Naive thymus-derived CD4-positive, alpha-beta T cell (primary cell): Measurements from ENCODE around the gene ARSD. TPM values are rescaled to one million over a fixed set of nuclear protein-coding genes. Genes with fewer than 3 reads are reported as not detected.
"Not testable (repeated sequence)": the region's sequence is repeated elsewhere in the genome, so short reads cannot be mapped to it uniquely, and the experiment has no call there.

ENCODE experiments used
- ATAC-seq: fragments of 150-1000 bp; cut with Tn5 transposase; 2 replicates; pipeline ENCODE4 v1.10.0; 2021; ENCODE audit warnings: mild to moderate bottlenecking, moderate library complexity
- CTCF ChIA-PET: fragments of 350-600 bp; sonication (Branson Sonifier 250); formaldehyde crosslinking; loops from one replicate; lab custom pipeline; 2021; ENCODE audit warnings: antibody characterized with exemption; lab: Charles Lee
- POLR2A ChIA-PET: fragments of 350-600 bp; sonication (Branson Sonifier 250); formaldehyde crosslinking; loops from one replicate; lab custom pipeline; 2021; ENCODE audit warnings: antibody characterized with exemption, inconsistent platforms; lab: Charles Lee
- DNase-seq, 9 donors: peaks; one replicate each; pipeline versions ENCODE4 v3.0.0 to v3.0.0-alpha.2; 2020 to 2022; ENCODE audit warnings: mixed read lengths in 1 of 9
- H3K27ac ChIP-seq: one replicate; pipeline ENCODE4 v1.7.0; 2013; ENCODE audit warnings: mild to moderate bottlenecking, low read depth, low read length, moderate library complexity
- H3K27me3 ChIP-seq, 2 donors: one replicate each; pipeline ENCODE4 v1.7.0; 2013; ENCODE audit warnings: low read length in 2 of 2, mild to moderate bottlenecking in 2 of 2, moderate library complexity in 2 of 2; ENCODE audit not compliant: control insufficient read depth in 2 of 2, insufficient read depth in 2 of 2
- H3K36me3 ChIP-seq, 3 experiments: 1 replicate in 2 of 3; 2 replicates in 1 of 3; pipeline ENCODE4 v1.7.0; 2013; ENCODE audit warnings: low read length in 3 of 3, mild to moderate bottlenecking in 3 of 3, moderate library complexity in 1 of 3; ENCODE audit not compliant: insufficient read depth in 3 of 3, control insufficient read depth in 2 of 3
- H3K4me1 ChIP-seq, 2 donors: one replicate each; pipeline ENCODE4 v1.7.0; 2013; ENCODE audit warnings: low read length in 2 of 2, mild to moderate bottlenecking in 2 of 2, moderate library complexity in 1 of 2; ENCODE audit not compliant: control insufficient read depth in 2 of 2, insufficient read depth in 2 of 2
- H3K4me3 ChIP-seq: 2 replicates; pipeline ENCODE4 v1.7.0; 2013; ENCODE audit warnings: mild to moderate bottlenecking, low read length
- H3K9me3 ChIP-seq, 3 experiments: 1 replicate in 2 of 3; 2 replicates in 1 of 3; pipeline ENCODE4 v1.7.0; 2013; ENCODE audit warnings: low read length in 3 of 3; ENCODE audit not compliant: control insufficient read depth in 2 of 3
- H3K27ac Mint-ChIP-seq, 9 donors: one replicate each; pipeline ENCODE4 v1.8.0; 2020 to 2022; ENCODE audit warnings: mixed read lengths in 9 of 9, mild to moderate bottlenecking in 8 of 9, moderate library complexity in 5 of 9, inconsistent platforms in 2 of 9
- H3K27me3 Mint-ChIP-seq, 5 donors: one replicate each; pipeline ENCODE4 v1.8.0; 2021 to 2022; ENCODE audit warnings: mixed read lengths in 5 of 5, mild to moderate bottlenecking in 1 of 5
- H3K36me3 Mint-ChIP-seq, 5 donors: one replicate each; pipeline ENCODE4 v1.8.0; 2020 to 2022; ENCODE audit warnings: mixed read lengths in 5 of 5, mild to moderate bottlenecking in 3 of 5, inconsistent platforms in 1 of 5
- H3K4me1 Mint-ChIP-seq, 7 donors: one replicate each; pipeline ENCODE4 v1.8.0; 2020 to 2022; ENCODE audit warnings: mixed read lengths in 7 of 7, mild to moderate bottlenecking in 3 of 7, inconsistent platforms in 1 of 7
- H3K4me3 Mint-ChIP-seq, 10 donors: one replicate each; pipeline ENCODE4 v1.8.0; 2020 to 2022; ENCODE audit warnings: mild to moderate bottlenecking in 10 of 10, mixed read lengths in 10 of 10, moderate library complexity in 6 of 10, inconsistent platforms in 2 of 10
- H3K9me3 Mint-ChIP-seq, 11 donors: one replicate each; pipeline ENCODE4 v1.8.0; 2020 to 2022; ENCODE audit warnings: mixed read lengths in 11 of 11, mild to moderate bottlenecking in 4 of 11, inconsistent platforms in 1 of 11, moderate library complexity in 1 of 11
- intact Hi-C, 2 donors: fragments of 100-400 bp; cut with micrococcal nuclease; formaldehyde crosslinking; loops; one replicate each; pipeline ENCODE4 v1.15.1; 2023
- polyA plus RNA-seq, 2 donors: library from polyadenylated mRNA; unstranded; fragments of 300-500 nt; fragmentation: Illumina TruSeq; gene quantifications; one replicate each; pipeline ENCODE4 v1.2.3, GENCODE V29; 2021
- total RNA-seq, 6 experiments: library from RNA in 5 of 6; stranded (reverse) in 5 of 6; gene quantifications; 1 replicate in 5 of 6; 2 replicates in 1 of 6; pipeline ENCODE4 v1.2.3 and lab custom pipeline; 2021 to 2026

The ARSD gene
- total and polyA plus RNA-seq, 7 experiments from 2014 or later: 0.97 to 8.9 (median 2.0) TPM

GRCh38 chrX:2967998-2968909, 39.1 kb upstream of the ARSD start:
- H3K27ac Mint-ChIP-seq: peak overlapping the region in 2 of 9 donors; percentile 29 to 41

GRCh38 chrX:2967584-2967983, 38.4 kb upstream of the ARSD start:
- H3K27me3 Mint-ChIP-seq: peaks cover 0 to 6% (median 0%) of the 10 kb centered on the region in 5 donors
- no peaks in the 10 kb centered on the region for H3K27me3 ChIP-seq
- DNase-seq (no peak), ATAC-seq (no peak)
- intact Hi-C loops: no loop called here
- peaks cover 0 to 3% (median 0%) of the 10 kb centered on the region in 5 donors for H3K36me3 Mint-ChIP-seq
- no peaks in the 10 kb centered on the region for H3K9me3 ChIP-seq
- ChIA-PET POLR2A (no interaction called here), CTCF (no interaction called here)
- no peak overlapping the region for H3K27ac ChIP-seq
- peak overlapping the region; percentile 30 for H3K4me3 ChIP-seq
- no peaks in the 10 kb centered on the region for H3K36me3 ChIP-seq
- peaks cover 0 to 7% (median 0%) of the 10 kb centered on the region in 11 donors for H3K9me3 Mint-ChIP-seq
- H3K4me3 Mint-ChIP-seq: peak overlapping the region in 6 of 10 donors; percentile 76 to 83 (median 80)
- H3K27ac Mint-ChIP-seq: peak overlapping the region in 1 of 9 donors; percentile 39
- H3K4me1 ChIP-seq: no peaks in the 10 kb centered on the region
- H3K4me1 Mint-ChIP-seq: peaks cover 0 to 6% (median 2%) of the 10 kb centered on the region in 7 donors

More at GRCh38 chrX:2967998-2968909, 39.1 kb upstream of the ARSD start:
- H3K27me3 Mint-ChIP-seq: peaks cover 0 to 6% (median 0%) of the 10 kb centered on the region in 5 donors
- H3K4me1 Mint-ChIP-seq: peaks cover 0 to 6% (median 2%) of the 10 kb centered on the region in 7 donors
- Histone ChIP-seq H3K4me3 (peak overlapping the region; percentile 30), H3K27ac (no peak overlapping the region), H3K9me3 (no peaks in the 10 kb centered on the region), H3K4me1 (no peaks in the 10 kb centered on the region), H3K36me3 (no peaks in the 10 kb centered on the region), H3K27me3 (no peaks in the 10 kb centered on the region)
- no peak for ATAC-seq
- ChIA-PET POLR2A (no interaction called here), CTCF (no interaction called here)
- peak in 4 of 9 donors; percentile 0 to 21 (median 6) for DNase-seq
- peaks cover 0 to 3% (median 0%) of the 10 kb centered on the region in 5 donors for H3K36me3 Mint-ChIP-seq
- intact Hi-C loops: no loop called here
- peaks cover 0 to 7% (median 0%) of the 10 kb centered on the region in 11 donors for H3K9me3 Mint-ChIP-seq
- peak overlapping the region; percentile 68 to 83 (median 78) for H3K4me3 Mint-ChIP-seq

GRCh38 chrX:2967012-2967411, 37.9 kb upstream of the ARSD start:
- Mint-ChIP-seq H3K36me3 (peaks cover 0 to 3% (median 0%) of the 10 kb centered on the region in 5 donors), H3K4me3 (peak overlapping the region in 1 of 10 donors; percentile 78), H3K27ac (no peak overlapping the region), H3K27me3 (peaks cover 0 to 6% (median 0%) of the 10 kb centered on the region in 5 donors), H3K9me3 (peaks cover 0 to 4% (median 0%) of the 10 kb centered on the region in 11 donors), H3K4me1 (peaks cover 0 to 6% (median 2%) of the 10 kb centered on the region in 7 donors)
- Histone ChIP-seq H3K4me3 (no peak overlapping the region), H3K36me3 (no peaks in the 10 kb centered on the region), H3K9me3 (no peaks in the 10 kb centered on the region), H3K27ac (no peak overlapping the region), H3K4me1 (no peaks in the 10 kb centered on the region), H3K27me3 (no peaks in the 10 kb centered on the region)
- ATAC-seq (no peak), DNase-seq (no peak)
- POLR2A ChIA-PET: no interaction called here
- intact Hi-C loops: no loop called here
- CTCF ChIA-PET: no interaction called here

- DNase-seq (no peak), ATAC-seq (no peak)
- Histone ChIP-seq H3K36me3 (no peaks in the 10 kb centered on the region), H3K9me3 (no peaks in the 10 kb centered on the region), H3K4me3 (no peak overlapping the region), H3K27ac (no peak overlapping the region), H3K4me1 (no peaks in the 10 kb centered on the region), H3K27me3 (no peaks in the 10 kb centered on the region)
- H3K27me3 Mint-ChIP-seq: peaks cover 0 to 6% (median 0%) of the 10 kb centered on the region in 5 donors
- H3K4me1 Mint-ChIP-seq: peaks cover 0 to 6% (median 2%) of the 10 kb centered on the region in 7 donors
- H3K9me3 Mint-ChIP-seq: peaks cover 0 to 3% (median 0%) of the 10 kb centered on the region in 11 donors
- POLR2A ChIA-PET: no interaction called here
- no peak overlapping the region for H3K27ac Mint-ChIP-seq
- CTCF ChIA-PET: no interaction called here
- H3K36me3 Mint-ChIP-seq: no peaks in the 10 kb centered on the region
- intact Hi-C loops: no loop called here
- no peak overlapping the region for H3K4me3 Mint-ChIP-seq
These were observed 36.8 kb upstream of the ARSD start for GRCh38 chrX:2965965-2966364.

GRCh38 chrX:2963992-2964794, 35.1 kb upstream of the ARSD start:
- H3K4me1 ChIP-seq, H3K27ac Mint-ChIP-seq, H3K36me3 ChIP-seq, H3K9me3 Mint-ChIP-seq, H3K36me3 Mint-ChIP-seq, H3K4me3 ChIP-seq, H3K27ac ChIP-seq, intact Hi-C loops, ATAC-seq, H3K27me3 Mint-ChIP-seq, H3K4me1 Mint-ChIP-seq, CTCF ChIA-PET, H3K27me3 ChIP-seq, H3K9me3 ChIP-seq, POLR2A ChIA-PET, H3K4me3 Mint-ChIP-seq: not testable (repeated sequence)
- DNase-seq: peak in 1 of 9 donors; percentile 0

GRCh38 chrX:2963449-2963848, 34.3 kb upstream of the ARSD start:
- H3K4me1 ChIP-seq, DNase-seq, H3K9me3 Mint-ChIP-seq, H3K9me3 ChIP-seq, H3K27ac ChIP-seq, H3K27me3 ChIP-seq, POLR2A ChIA-PET, intact Hi-C loops, H3K36me3 Mint-ChIP-seq, H3K36me3 ChIP-seq, H3K4me1 Mint-ChIP-seq, H3K27ac Mint-ChIP-seq, H3K4me3 ChIP-seq, H3K4me3 Mint-ChIP-seq, CTCF ChIA-PET, ATAC-seq, H3K27me3 Mint-ChIP-seq: not testable (repeated sequence)
